ENCODE measurements around the gene ABCA10.

Gene ABCA10

GRCh38 chr17:69111794-69112193, 116.8 kb downstream of the ABCA10 start:
- TF ChIP-seq CTCF (conservative IDR thresholded peaks at IDR 0.05; ENCODE audit: control insufficient read depth, insufficient read depth, low read depth, low read length): no peak
- no peak overlapping the region for H3K4me3 ChIP-seq (ENCODE audit: control insufficient read depth, low read depth, low read length)
- DNase-seq (ENCODE audit: low read depth): no peak

GRCh38 chr17:69105907-69106730, 122.5 kb downstream of the ABCA10 start:
- DNase-seq (ENCODE audit: low read depth): no peak

GRCh38 chr17:69103557-69104233, 124.9 kb downstream of the ABCA10 start:
- DNase-seq (ENCODE audit: low read depth): no peak
- no peak for TF ChIP-seq CTCF (conservative IDR thresholded peaks at IDR 0.05; ENCODE audit: control insufficient read depth, insufficient read depth, low read depth, low read length)
- H3K4me3 ChIP-seq (ENCODE audit: control insufficient read depth, low read depth, low read length): no peak overlapping the region

More at GRCh38 chr17:69105907-69106730, 122.5 kb downstream of the ABCA10 start:
- no peak for TF ChIP-seq CTCF (conservative IDR thresholded peaks at IDR 0.05; ENCODE audit: control insufficient read depth, insufficient read depth, low read depth, low read length)
- no peak overlapping the region for H3K4me3 ChIP-seq (ENCODE audit: control insufficient read depth, low read depth, low read length)

GRCh38 chr17:69098625-69099024, 130.0 kb downstream of the ABCA10 start:
- no peak for DNase-seq (ENCODE audit: low read depth)
- H3K4me3 ChIP-seq (ENCODE audit: control insufficient read depth, low read depth, low read length): no peak overlapping the region
- TF ChIP-seq CTCF (conservative IDR thresholded peaks at IDR 0.05; ENCODE audit: control insufficient read depth, insufficient read depth, low read depth, low read length): no peak
